GM23248 (cell line): ENCODE results near the gene SMARCD2.

ENCODE experiments used
- EZH2 ChIP-seq: fragments of 200-600 bp; sonication (generic); IDR thresholded peaks from 2 replicates; pipeline ENCODE4 v1.6.1; 2018; ENCODE audit warnings: antibody characterized with exemption, mild to moderate bottlenecking; ENCODE audit not compliant: insufficient read depth, poor library complexity, severe bottlenecking
- EZH2phosphoT487 ChIP-seq: fragments of 200-600 bp; sonication (generic); IDR thresholded peaks from 2 replicates; pipeline ENCODE4 v1.6.1; 2018; ENCODE audit warnings: antibody characterized with exemption, moderate library complexity, mild to moderate bottlenecking, low read depth; ENCODE audit not compliant: insufficient read depth

DNA sequence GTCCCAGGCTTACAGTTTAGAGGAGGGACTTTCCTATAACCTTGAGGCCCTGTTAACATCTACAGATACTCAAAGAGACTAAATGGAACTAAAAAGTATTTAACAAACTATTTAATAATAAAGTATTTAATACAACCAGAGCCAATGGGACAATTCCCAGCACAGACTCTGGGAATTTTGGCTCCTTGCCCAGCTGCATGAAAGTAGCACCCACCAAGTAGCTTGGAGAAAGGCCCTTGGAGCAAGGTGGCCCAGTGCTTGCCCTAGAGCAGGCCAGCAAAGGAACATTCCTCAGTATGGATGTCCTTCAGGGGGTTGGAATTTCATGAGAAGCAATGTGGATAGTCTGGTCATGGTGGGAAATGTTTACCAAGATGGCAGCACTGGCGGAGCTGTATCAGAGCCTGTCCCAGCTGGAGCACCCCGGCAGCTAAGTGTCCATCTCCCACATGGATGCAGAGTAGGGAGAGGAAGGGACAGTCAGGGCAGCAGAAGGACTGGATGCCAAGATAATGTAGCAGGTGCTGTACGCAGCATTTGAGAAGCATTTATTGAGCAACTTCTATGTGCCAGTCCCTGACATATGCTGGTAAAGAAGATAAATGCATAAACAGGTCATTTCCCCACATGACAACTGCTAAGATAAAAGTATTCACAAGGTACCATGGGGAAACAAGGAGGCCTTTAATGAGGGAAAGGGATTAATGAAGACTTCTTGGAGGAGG, 5.2 kb upstream of the SMARCD2 start:
- no peak for TF ChIP-seq EZH2phosphoT487
- TF ChIP-seq EZH2 = no peak
